Peyer's patch (tissue), 4 donors: ENCODE results near the gene EMILIN2.

ENCODE experiments used
- POLR2A ChIP-seq, 2 donors: fragments of 450-650 bp; IDR thresholded peaks; one replicate each; pipeline ENCODE4 v1.5.1; 2017; ENCODE audit warnings: antibody characterized with exemption in 2 of 2, mild to moderate bottlenecking in 2 of 2, moderate library complexity in 2 of 2
- TF ChIP-seq, protein P1 (sequence below), 6 experiments: fragments of 450-650 bp in 4 of 6; fragments of 200-600 bp in 2 of 6; sonication (generic) in 1 of 6; IDR thresholded peaks; one replicate each; pipeline ENCODE4 v1.5.1; 2017 to 2019; ENCODE audit warnings: antibody characterized with exemption in 6 of 6, mild to moderate bottlenecking in 3 of 6, moderate library complexity in 1 of 6

DNA sequence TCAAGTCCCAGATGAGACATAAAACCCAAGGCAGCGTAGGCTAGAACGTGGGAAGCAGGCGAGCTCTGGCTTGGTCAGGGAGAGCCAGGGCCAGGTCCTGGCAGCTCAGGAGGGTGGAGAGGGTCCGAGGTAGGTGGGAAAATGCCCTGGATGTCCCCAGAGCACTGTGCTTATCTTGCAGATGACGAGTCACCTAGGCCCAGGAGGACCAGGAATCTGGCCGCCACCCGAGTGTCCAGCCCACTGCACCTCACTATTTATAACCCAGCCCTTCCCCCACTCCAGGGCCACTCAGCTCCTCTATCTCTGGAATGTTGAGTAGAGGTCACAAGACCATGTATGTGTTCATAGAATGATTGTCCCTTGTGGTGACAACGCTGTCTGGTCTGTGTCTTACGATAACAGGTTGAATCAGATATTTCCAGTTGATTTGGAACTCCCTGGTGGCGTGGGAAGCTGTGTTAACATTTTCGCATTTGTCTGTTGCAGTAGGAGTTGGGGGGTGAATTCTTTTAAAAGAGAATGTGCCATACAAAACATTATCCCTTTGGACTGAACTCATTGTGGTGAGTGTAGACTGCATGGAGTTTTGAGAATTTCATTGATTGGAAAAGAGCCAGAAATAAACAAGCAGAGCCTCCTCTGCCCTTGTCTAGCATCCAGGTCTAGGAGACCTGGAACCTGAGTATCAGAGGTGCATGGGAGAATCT, 47.5 kb downstream of the EMILIN2 start:
- TF ChIP-seq, protein P1, sequence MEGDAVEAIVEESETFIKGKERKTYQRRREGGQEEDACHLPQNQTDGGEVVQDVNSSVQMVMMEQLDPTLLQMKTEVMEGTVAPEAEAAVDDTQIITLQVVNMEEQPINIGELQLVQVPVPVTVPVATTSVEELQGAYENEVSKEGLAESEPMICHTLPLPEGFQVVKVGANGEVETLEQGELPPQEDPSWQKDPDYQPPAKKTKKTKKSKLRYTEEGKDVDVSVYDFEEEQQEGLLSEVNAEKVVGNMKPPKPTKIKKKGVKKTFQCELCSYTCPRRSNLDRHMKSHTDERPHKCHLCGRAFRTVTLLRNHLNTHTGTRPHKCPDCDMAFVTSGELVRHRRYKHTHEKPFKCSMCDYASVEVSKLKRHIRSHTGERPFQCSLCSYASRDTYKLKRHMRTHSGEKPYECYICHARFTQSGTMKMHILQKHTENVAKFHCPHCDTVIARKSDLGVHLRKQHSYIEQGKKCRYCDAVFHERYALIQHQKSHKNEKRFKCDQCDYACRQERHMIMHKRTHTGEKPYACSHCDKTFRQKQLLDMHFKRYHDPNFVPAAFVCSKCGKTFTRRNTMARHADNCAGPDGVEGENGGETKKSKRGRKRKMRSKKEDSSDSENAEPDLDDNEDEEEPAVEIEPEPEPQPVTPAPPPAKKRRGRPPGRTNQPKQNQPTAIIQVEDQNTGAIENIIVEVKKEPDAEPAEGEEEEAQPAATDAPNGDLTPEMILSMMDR (IDR thresholded peaks at IDR 0.05), result no peak
- no peak for TF ChIP-seq POLR2A (IDR thresholded peaks at IDR 0.05)
